GM20431 (cell line): ENCODE measurements around the gene TGFBR3.

ENCODE experiments used
- in situ Hi-C: fragments of 300-500 bp; cut with MseI, MboI; formaldehyde crosslinking; loops from one replicate; pipeline ENCODE4 v1.15.0; 2020; ENCODE audit warnings: low sequenced_read_pairs; ENCODE audit not compliant: unreplicated experiment

TGFBR3 gene

GRCh38 chr1:91745640-91746373, 140.1 kb downstream of the TGFBR3 start:
- in situ Hi-C loops, result no loop called here

GRCh38 chr1:91744953-91745639, 140.9 kb downstream of the TGFBR3 start:
- in situ Hi-C loops, result no loop called here

- in situ Hi-C loops, result no loop called here
Observed at GRCh38 chr1:91742848-91743292, 143.1 kb downstream of the TGFBR3 start.

GRCh38 chr1:91741906-91742305, 144.0 kb downstream of the TGFBR3 start:
- in situ Hi-C loops, result no loop called here

- in situ Hi-C loops, result no loop called here
Observed at GRCh38 chr1:91741301-91741700, 144.7 kb downstream of the TGFBR3 start.

- in situ Hi-C loops, result no loop called here
Observed at GRCh38 chr1:91737650-91738049, 148.3 kb downstream of the TGFBR3 start.

- in situ Hi-C loops, result no loop called here
Observed at GRCh38 chr1:91736715-91737615, 149.0 kb downstream of the TGFBR3 start.

- in situ Hi-C loops, result no loop called here
Observed at GRCh38 chr1:91736146-91736714, 149.7 kb downstream of the TGFBR3 start.

- in situ Hi-C loops, result no loop called here
Observed at GRCh38 chr1:91735266-91735845, 150.6 kb downstream of the TGFBR3 start.

GRCh38 chr1:91734761-91735160, 151.2 kb downstream of the TGFBR3 start:
- in situ Hi-C loops, result no loop called here

- in situ Hi-C loops, result no loop called here
Observed at GRCh38 chr1:91733108-91733710, 152.7 kb downstream of the TGFBR3 start.

- in situ Hi-C loops, result no loop called here
Observed at GRCh38 chr1:91732291-91733107, 153.5 kb downstream of the TGFBR3 start.

GRCh38 chr1:91731815-91732214, 154.1 kb downstream of the TGFBR3 start:
- in situ Hi-C loops, result no loop called here

- in situ Hi-C loops, result no loop called here
Observed at GRCh38 chr1:91730801-91731732, 154.9 kb downstream of the TGFBR3 start.

GRCh38 chr1:91729621-91730358, 156.2 kb downstream of the TGFBR3 start:
- in situ Hi-C loops, result no loop called here

GRCh38 chr1:91727763-91728162, 158.2 kb downstream of the TGFBR3 start:
- in situ Hi-C loops, result no loop called here
